MM.1S (cell line): ENCODE data around the gene MAP3K3.

Experiments used
- CTCF ChIP-seq: fragments of 300-600 bp; sonication (generic); IDR thresholded peaks from 2 replicates; pipeline ENCODE4 v1.5.1; 2016; ENCODE audit warnings: antibody characterized with exemption, low read length, mixed read lengths
- EZH2 ChIP-seq: fragments of 300-600 bp; sonication (generic); optimal IDR thresholded peaks from 2 replicates; pipeline ENCODE3; 2017; ENCODE audit warnings: low read depth, mild to moderate bottlenecking, antibody characterized with exemption, low read length, mixed read lengths

- no peak for TF ChIP-seq CTCF
- TF ChIP-seq EZH2 = no peak
These were observed 961 bp upstream of the MAP3K3 start for GRCh38 chr17:63621229-63621683.
